ENCODE measurements around the gene FAM124A. TPM values are rescaled to one million over a fixed set of nuclear protein-coding genes. Genes with fewer than 3 reads are reported as not detected.

FAM124A gene
- total and polyA plus RNA-seq, 7 donors, result 0.51 to 1.5 (median 0.75) TPM

DNA sequence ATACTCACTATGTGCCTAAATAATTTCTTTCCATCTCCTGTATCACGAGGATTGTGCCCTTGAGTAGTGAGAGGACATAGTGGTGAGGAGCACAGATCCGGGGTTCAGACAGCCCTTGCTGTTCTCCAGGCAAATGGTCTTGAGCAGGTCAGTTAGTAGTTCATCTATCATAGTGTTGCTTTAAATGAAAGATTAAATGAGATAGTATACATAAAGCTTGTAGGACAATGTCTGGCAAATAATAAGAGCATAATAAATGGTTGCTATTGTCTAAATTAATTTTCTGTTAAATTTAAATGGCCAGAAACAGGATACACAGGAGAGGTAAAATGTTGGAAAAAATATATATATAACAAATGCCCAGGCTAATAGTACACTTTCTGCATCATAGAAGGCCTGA, 23.4 kb downstream of the FAM124A start:
- no peaks in the 10 kb centered on the region for H3K4me1 ChIP-seq
- TF ChIP-seq, protein P1, sequence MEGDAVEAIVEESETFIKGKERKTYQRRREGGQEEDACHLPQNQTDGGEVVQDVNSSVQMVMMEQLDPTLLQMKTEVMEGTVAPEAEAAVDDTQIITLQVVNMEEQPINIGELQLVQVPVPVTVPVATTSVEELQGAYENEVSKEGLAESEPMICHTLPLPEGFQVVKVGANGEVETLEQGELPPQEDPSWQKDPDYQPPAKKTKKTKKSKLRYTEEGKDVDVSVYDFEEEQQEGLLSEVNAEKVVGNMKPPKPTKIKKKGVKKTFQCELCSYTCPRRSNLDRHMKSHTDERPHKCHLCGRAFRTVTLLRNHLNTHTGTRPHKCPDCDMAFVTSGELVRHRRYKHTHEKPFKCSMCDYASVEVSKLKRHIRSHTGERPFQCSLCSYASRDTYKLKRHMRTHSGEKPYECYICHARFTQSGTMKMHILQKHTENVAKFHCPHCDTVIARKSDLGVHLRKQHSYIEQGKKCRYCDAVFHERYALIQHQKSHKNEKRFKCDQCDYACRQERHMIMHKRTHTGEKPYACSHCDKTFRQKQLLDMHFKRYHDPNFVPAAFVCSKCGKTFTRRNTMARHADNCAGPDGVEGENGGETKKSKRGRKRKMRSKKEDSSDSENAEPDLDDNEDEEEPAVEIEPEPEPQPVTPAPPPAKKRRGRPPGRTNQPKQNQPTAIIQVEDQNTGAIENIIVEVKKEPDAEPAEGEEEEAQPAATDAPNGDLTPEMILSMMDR (IDR thresholded peaks at IDR 0.05), result no peak
- no peak for DNase-seq
- WGBS, 3 donors, result 92 to 96% (median 94%) methylated on average over 2 of the region's 2 CpGs
- H3K27me3 ChIP-seq (ENCODE audit: insufficient read depth in 3 of 3, low read length in 2 of 3), result peaks cover 0 to under 1% (median 0%) of the 10 kb centered on the region in 3 donors
- intact Hi-C loops (cut with DNase I), result no loop called here
- H3K36me3 ChIP-seq (ENCODE audit: insufficient read depth in 1 of 2, low read depth in 1 of 2), result no peaks in the 10 kb centered on the region
- H3K27ac ChIP-seq, result no peak overlapping the region
- H3K4me3 ChIP-seq, result no peak overlapping the region
- no peak for ATAC-seq
- H3K9me3 ChIP-seq, result no peaks in the 10 kb centered on the region

- TF ChIP-seq, protein P1 (IDR thresholded peaks at IDR 0.05), result no peak
- peaks cover 0 to 3% (median 0%) of the 10 kb centered on the region in 3 donors for H3K27me3 ChIP-seq (ENCODE audit: insufficient read depth in 3 of 3, low read length in 2 of 3)
- no peak overlapping the region for H3K4me3 ChIP-seq
- no peaks in the 10 kb centered on the region for H3K36me3 ChIP-seq (ENCODE audit: insufficient read depth in 1 of 2, low read depth in 1 of 2)
- H3K27ac ChIP-seq, result no peak overlapping the region
- ATAC-seq, result no peak
- no peak for DNase-seq
- intact Hi-C loops (cut with DNase I), result no loop called here
- H3K9me3 ChIP-seq, result no peaks in the 10 kb centered on the region
- no peaks in the 10 kb centered on the region for H3K4me1 ChIP-seq
- 52 to 64% (median 56%) methylated on average over 4 of the region's 4 CpGs for WGBS, 3 donors
These were observed 23.8 kb downstream of the FAM124A start for GRCh38 chr13:51246025-51246417.

DNA sequence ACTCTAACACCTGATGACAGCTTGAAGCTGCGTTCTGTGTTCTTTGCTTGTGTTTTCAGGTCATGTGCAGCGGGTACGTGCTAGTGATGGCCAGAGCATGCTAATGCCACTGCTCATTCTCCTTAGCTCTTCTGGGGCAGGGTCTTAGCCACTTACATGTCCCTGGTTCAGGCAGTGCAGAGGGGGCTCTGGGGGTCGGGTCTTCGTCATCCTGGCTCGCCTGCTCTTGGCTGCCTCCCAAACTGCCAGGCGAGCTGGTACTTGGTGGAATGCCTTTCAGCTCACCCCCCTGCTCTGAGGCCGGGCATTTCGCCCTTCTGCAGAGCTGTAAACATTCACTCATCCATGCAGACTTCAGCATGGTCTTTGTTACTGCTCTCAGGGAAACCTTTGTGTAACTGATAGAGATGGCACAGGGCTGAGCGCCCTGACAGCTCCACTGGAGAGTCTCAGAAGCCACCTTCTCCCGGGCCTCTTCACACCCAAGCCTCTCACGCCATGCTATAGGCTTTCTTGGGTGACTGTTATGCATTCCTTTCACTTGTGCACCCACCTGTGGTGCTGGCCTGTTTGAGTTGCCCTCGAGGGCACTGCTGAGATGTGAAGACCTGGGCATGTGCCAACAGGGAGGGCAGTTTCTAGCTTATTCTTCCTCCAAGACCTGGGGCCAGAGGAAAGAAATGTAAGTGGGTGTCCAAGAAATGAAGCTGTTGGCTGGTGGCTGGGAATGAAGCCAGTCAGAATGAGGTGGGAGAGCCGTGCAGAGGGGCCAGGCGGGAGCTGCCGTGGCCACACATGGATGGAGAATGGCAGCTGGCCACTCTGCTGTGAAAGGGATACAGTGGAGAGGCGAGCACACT, 24.4 kb downstream of the FAM124A start:
- DNase-seq (no peak), ATAC-seq (no peak)
- Histone ChIP-seq H3K4me1 (no peaks in the 10 kb centered on the region), H3K27ac (no peak overlapping the region), H3K9me3 (no peaks in the 10 kb centered on the region), H3K36me3 (ENCODE audit: insufficient read depth in 1 of 2, low read depth in 1 of 2) (no peaks in the 10 kb centered on the region), H3K27me3 (ENCODE audit: insufficient read depth in 3 of 3, low read length in 2 of 3) (peaks cover 0 to 3% (median 0%) of the 10 kb centered on the region in 3 donors), H3K4me3 (no peak overlapping the region)
- intact Hi-C loops (cut with DNase I), result no loop called here
- WGBS, 3 donors, result 36 to 38% (median 37%) methylated on average over 17 of the region's 17 CpGs
- TF ChIP-seq, protein P1 (IDR thresholded peaks at IDR 0.05), result no peak

DNA sequence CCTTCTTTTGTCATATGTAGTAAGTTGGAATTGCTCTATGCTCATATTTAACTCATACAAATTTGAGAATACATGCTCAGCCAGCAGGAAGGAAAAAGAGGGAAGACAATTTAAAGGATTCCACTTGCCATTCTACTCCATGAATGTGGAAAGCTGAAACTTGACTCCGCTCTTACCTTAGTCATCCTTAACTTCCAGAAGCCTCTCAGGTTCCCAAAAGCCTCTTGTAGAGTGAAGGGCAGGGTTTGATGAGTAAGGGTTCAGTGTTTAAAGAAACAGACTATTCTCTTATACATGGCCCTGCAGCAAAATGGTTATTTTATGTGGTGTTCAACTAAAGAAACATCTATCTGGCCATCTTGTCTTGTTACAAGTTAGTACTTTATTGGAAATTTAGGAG, 27.1 kb downstream of the FAM124A start:
- no peak for DNase-seq
- Histone ChIP-seq H3K4me3 (no peak overlapping the region), H3K4me1 (no peaks in the 10 kb centered on the region), H3K27me3 (ENCODE audit: insufficient read depth in 3 of 3, low read length in 2 of 3) (peaks cover 0 to 3% (median 0%) of the 10 kb centered on the region in 3 donors), H3K27ac (no peak overlapping the region), H3K36me3 (ENCODE audit: insufficient read depth in 1 of 2, low read depth in 1 of 2) (no peaks in the 10 kb centered on the region), H3K9me3 (no peaks in the 10 kb centered on the region)
- intact Hi-C loops (cut with DNase I), result no loop called here
- ATAC-seq, result no peak
- TF ChIP-seq, protein P1 (IDR thresholded peaks at IDR 0.05), result no peak
- 97 to 100% (median 97%) methylated on average over 1 of the region's 1 CpG for WGBS, 3 donors

Data from psoas muscle (tissue), 8 donors.